HepG2 (cell line): ENCODE measurements around the gene HAT1. TPM values are rescaled to one million over a fixed set of nuclear protein-coding genes. Genes with fewer than 3 reads are reported as not detected.

Experiments
- HMGXB4 ChIP-seq, 2 experiments: sonication (generic) in 1 of 2; formaldehyde crosslinking in 1 of 2; IDR thresholded peaks; 2 replicates each; pipeline versions ENCODE4 v1.4.0 to v1.6.1; 2018 to 2020; ENCODE audit warnings: missing genetic modification reagents in 2 of 2, borderline replicate concordance in 1 of 2, low read depth in 1 of 2, mild to moderate bottlenecking in 1 of 2, missing biosample characterization in 1 of 2
- MTERF4 ChIP-seq: sonication (generic); formaldehyde crosslinking; IDR thresholded peaks from 2 replicates; pipeline ENCODE4 v1.8.0; 2023; ENCODE audit warnings: mild to moderate bottlenecking, missing genetic modification reagents
- POLR2AphosphoS5 ChIP-seq: IDR thresholded peaks from 2 replicates; pipeline ENCODE4 v1.6.1; 2012; ENCODE audit warnings: low read depth, low read length
- TBL1XR1 ChIP-seq: fragments of 150-350 bp; IDR thresholded peaks from 2 replicates; pipeline ENCODE4 v1.6.1; 2014; ENCODE audit warnings: borderline replicate concordance, low read length; ENCODE audit not compliant: partially characterized antibody
- TBX3 ChIP-seq: fragments of 450-650 bp; IDR thresholded peaks from 2 replicates; pipeline ENCODE4 v1.6.1; 2017; ENCODE audit warnings: antibody characterized with exemption, mild to moderate bottlenecking, inconsistent platforms, borderline replicate concordance
- ZFAT ChIP-seq: sonication (generic); formaldehyde crosslinking; conservative IDR thresholded peaks from 2 replicates; pipeline ENCODE4 v1.8.1; 2023; ENCODE audit warnings: missing genetic modification reagents, inconsistent platforms
- ZMAT5 ChIP-seq: sonication (generic); formaldehyde crosslinking; IDR thresholded peaks from 2 replicates; pipeline ENCODE4 v1.5.0; 2020; ENCODE audit warnings: mild to moderate bottlenecking, low read depth, missing genetic modification reagents, borderline replicate concordance
- ZSCAN21 ChIP-seq: sonication (generic); formaldehyde crosslinking; IDR thresholded peaks from 2 replicates; pipeline ENCODE4 v1.8.0; 2022; ENCODE audit warnings: mild to moderate bottlenecking, missing genetic modification reagents, moderate library complexity, borderline replicate concordance
- polyA plus RNA-seq, 8 experiments: library from polyadenylated mRNA; depleted of rRNA in 3 of 8; stranded (reverse) in 7 of 8; unstranded in 1 of 8; fragments of >200 nt; fragmentation: Illumina TruSeq in 4 of 8; extraction: Trizol in 4 of 8; gene quantifications; 2 replicates each; pipeline versions ENCODE4 v1.2.1 to v1.2.3, GENCODE V29; 2011 to 2016; ENCODE audit warnings: low read depth in 4 of 8, missing spikeins in 1 of 8, mixed read lengths in 1 of 8; ENCODE audit not compliant: insufficient read depth in 1 of 8
- total RNA-seq, 5 experiments: library from RNA; depleted of rRNA; stranded (reverse); fragments of >200 nt; fragmentation: Illumina TruSeq; extraction: Trizol; gene quantifications; 2 replicates each; pipeline ENCODE4 v1.2.3, GENCODE V29; 2016; ENCODE audit warnings: low read depth in 1 of 5
- TF ChIP-seq, protein P1 (sequence below): sonication (generic); formaldehyde crosslinking; IDR thresholded peaks from 2 replicates; pipeline ENCODE4 v1.4.0; 2020; ENCODE audit warnings: mild to moderate bottlenecking, missing genetic modification reagents, borderline replicate concordance
- TF ChIP-seq, protein P2 (sequence below): sonication (generic); formaldehyde crosslinking; IDR thresholded peaks from 2 replicates; pipeline ENCODE4 v1.4.0; 2020; ENCODE audit warnings: missing genetic modification reagents, mild to moderate bottlenecking, borderline replicate concordance
- TF ChIP-seq, protein P3 (sequence below): sonication (generic); formaldehyde crosslinking; IDR thresholded peaks from 2 replicates; pipeline ENCODE4 v1.4.0; 2020; ENCODE audit warnings: mild to moderate bottlenecking, missing genetic modification reagents
- TF ChIP-seq, protein P4 (sequence below): sonication (generic); formaldehyde crosslinking; IDR thresholded peaks from 2 replicates; pipeline ENCODE4 v1.8.0; 2022; ENCODE audit warnings: mild to moderate bottlenecking, missing genetic modification reagents, moderate library complexity

Gene HAT1
- total and polyA plus RNA-seq, 2 of the 13 experiments (the other 11 are each of a cell fraction or from before 2014, with no cell fraction given) = 45.4 to 119 TPM

DNA sequence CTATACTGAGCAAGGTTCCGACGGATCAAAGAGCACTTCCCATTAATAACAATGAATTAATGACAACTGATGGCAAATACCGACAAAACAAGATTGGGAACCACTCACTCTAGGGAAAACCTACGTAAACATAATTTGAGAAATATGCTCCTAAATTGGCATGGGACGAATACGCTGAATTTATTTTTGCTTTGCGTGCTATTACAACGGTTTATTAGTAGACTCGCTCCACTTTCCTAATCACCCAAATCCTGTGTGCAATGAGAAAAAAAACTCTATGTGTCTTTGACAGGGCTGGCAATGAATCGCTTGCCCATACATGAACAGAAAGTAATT, 27.7 kb upstream of the HAT1 start (continued):
- TF ChIP-seq, protein P1, sequence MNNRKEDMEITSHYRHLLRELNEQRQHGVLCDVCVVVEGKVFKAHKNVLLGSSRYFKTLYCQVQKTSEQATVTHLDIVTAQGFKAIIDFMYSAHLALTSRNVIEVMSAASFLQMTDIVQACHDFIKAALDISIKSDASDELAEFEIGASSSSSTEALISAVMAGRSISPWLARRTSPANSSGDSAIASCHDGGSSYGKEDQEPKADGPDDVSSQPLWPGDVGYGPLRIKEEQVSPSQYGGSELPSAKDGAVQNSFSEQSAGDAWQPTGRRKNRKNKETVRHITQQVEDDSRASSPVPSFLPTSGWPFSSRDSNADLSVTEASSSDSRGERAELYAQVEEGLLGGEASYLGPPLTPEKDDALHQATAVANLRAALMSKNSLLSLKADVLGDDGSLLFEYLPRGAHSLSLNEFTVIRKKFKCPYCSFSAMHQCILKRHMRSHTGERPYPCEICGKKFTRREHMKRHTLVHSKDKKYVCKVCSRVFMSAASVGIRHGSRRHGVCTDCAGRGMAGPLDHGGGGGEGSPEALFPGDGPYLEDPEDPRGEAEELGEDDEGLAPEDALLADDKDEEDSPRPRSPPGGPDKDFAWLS (CRISPR knock-in tag) = 0 out of 2 replicates have a peak, but pooled peaks have one; percentile 1
- TF ChIP-seq ZSCAN21 (CRISPR knock-in tag) (peak; percentile 1; the same call in 1 of the 2 replicates), POLR2AphosphoS5 (no peak), ZMAT5 (CRISPR knock-in tag) (no peak), HMGXB4 (CRISPR knock-in tag; IDR thresholded peaks at IDR 0.05; ENCODE audit: borderline replicate concordance in 1 of 2, low read depth in 1 of 2) (peak in 1 of 2 experiments; percentile 3; a peak in 1 of 4 replicates), TBX3 (no peak; the same call in 1 of the 2 replicates), ZFAT (0 out of 2 replicates have a peak, but pooled peaks have one; percentile 55), TBL1XR1 (no peak), MTERF4 (CRISPR knock-in tag) (no peak)
- TF ChIP-seq, protein P2, sequence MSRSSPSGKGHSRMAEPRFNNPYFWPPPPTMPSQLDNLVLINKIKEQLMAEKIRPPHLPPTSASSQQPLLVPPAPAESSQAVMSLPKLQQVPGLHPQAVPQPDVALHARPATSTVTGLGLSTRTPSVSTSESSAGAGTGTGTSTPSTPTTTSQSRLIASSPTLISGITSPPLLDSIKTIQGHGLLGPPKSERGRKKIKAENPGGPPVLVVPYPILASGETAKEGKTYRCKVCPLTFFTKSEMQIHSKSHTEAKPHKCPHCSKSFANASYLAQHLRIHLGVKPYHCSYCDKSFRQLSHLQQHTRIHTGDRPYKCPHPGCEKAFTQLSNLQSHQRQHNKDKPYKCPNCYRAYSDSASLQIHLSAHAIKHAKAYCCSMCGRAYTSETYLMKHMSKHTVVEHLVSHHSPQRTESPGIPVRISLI (CRISPR knock-in tag) = 0 out of 2 replicates have a peak, but pooled peaks have one; percentile 38
- TF ChIP-seq, protein P3, sequence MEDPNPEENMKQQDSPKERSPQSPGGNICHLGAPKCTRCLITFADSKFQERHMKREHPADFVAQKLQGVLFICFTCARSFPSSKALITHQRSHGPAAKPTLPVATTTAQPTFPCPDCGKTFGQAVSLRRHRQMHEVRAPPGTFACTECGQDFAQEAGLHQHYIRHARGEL (CRISPR knock-in tag) = no peak
- TF ChIP-seq, protein P4, sequence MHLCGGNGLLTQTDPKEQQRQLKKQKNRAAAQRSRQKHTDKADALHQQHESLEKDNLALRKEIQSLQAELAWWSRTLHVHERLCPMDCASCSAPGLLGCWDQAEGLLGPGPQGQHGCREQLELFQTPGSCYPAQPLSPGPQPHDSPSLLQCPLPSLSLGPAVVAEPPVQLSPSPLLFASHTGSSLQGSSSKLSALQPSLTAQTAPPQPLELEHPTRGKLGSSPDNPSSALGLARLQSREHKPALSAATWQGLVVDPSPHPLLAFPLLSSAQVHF (CRISPR knock-in tag) = no peak
